ENCODE results near the gene SIVA1.
A peak's percentile ranks its signal among the peaks of the same experiment; 100 is the strongest.

The SIVA1 gene

DNA sequence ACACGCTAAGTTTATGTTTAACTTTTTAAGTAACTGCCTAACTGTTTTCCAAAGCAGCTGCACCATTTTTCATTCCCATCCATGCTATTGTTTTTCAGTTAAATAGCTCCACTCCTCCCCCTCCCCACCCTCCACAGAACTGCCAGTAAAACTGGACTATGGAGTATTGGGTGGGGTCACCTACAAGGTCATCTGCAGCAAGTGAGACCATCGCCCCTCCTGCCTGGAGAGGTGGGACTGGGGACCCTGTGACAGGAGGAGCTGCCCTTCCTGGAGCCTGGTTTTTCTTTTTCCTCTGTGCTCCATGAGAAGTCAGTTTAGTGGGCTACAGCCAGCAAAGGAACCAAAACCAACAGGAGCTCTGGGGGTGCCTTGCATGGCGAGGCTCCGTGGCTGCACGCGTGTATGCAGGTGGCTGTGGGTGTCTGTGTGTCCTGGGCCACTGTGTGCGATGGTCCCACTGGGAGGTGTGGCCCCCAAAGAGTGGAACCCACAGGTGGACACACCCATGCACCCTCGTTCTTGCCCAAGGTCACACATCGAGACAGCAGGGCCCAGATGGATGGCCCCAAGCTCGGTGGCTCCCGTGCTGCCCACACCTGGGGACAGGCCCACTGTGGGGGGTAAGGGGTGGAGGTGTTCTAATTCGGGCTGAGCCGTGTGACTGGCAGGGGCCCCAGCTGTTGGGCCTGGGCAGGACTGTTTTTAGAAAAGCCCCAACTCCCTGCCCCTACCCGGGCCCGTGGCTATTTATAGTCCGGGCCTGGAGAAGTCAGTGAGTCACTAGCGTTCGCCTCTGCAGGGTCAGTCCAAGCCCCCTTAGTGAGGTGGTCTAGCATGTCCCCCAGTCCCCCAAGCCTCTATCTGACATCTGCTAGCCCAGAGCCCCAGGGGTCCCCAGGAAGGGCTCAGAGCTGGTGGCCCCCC is 31.2 kb upstream of the SIVA1 start:
- TF ChIP-seq, protein P1, sequence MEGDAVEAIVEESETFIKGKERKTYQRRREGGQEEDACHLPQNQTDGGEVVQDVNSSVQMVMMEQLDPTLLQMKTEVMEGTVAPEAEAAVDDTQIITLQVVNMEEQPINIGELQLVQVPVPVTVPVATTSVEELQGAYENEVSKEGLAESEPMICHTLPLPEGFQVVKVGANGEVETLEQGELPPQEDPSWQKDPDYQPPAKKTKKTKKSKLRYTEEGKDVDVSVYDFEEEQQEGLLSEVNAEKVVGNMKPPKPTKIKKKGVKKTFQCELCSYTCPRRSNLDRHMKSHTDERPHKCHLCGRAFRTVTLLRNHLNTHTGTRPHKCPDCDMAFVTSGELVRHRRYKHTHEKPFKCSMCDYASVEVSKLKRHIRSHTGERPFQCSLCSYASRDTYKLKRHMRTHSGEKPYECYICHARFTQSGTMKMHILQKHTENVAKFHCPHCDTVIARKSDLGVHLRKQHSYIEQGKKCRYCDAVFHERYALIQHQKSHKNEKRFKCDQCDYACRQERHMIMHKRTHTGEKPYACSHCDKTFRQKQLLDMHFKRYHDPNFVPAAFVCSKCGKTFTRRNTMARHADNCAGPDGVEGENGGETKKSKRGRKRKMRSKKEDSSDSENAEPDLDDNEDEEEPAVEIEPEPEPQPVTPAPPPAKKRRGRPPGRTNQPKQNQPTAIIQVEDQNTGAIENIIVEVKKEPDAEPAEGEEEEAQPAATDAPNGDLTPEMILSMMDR (IDR thresholded peaks at IDR 0.05; ENCODE audit: insufficient read depth, low read depth, low read length, missing control alignments): no peak
- DNase-seq (ENCODE audit: low read depth): no peak
- H3K4me3 ChIP-seq (ENCODE audit: low read length): no peak overlapping the region

DNA sequence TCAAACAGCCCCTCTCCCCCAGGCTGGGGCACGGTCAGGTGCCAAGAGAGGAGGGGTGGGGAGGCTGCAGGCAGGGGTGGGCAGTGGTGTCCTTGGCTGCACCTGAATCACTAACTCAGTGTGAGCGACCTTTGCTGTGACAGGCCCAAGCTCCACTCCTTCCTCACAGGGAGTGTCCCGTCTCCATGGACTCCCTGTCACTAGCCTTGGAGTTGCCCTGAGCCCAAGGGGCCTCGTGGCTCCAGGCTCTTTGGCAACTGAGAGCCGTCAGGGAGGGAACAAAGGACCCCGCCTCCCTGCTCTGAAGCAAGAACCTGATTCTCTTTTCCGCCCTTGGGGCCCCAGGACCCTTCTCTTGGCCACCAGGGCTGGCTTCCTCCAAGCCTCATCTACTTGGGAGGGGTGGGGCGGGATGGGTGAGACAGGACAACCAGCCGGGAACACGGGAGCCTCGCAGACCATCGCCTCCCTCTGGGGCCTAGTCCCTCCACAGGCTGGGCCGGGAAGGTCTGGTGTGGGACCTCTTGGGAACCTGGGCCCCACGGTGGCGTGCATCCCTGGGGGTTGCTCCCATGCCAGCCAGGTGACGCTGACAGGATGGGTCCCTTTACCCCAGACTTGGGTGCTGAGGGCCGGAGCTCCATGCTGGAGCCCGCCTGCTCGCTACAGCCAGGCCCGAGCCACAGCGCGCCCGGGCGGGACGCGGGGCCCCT is 29.9 kb upstream of the SIVA1 start:
- TF ChIP-seq, protein P1 (IDR thresholded peaks at IDR 0.05; ENCODE audit: insufficient read depth, low read depth, low read length, missing control alignments): no peak
- no peak for DNase-seq (ENCODE audit: low read depth)
- no peak overlapping the region for H3K4me3 ChIP-seq (ENCODE audit: low read length)

DNA sequence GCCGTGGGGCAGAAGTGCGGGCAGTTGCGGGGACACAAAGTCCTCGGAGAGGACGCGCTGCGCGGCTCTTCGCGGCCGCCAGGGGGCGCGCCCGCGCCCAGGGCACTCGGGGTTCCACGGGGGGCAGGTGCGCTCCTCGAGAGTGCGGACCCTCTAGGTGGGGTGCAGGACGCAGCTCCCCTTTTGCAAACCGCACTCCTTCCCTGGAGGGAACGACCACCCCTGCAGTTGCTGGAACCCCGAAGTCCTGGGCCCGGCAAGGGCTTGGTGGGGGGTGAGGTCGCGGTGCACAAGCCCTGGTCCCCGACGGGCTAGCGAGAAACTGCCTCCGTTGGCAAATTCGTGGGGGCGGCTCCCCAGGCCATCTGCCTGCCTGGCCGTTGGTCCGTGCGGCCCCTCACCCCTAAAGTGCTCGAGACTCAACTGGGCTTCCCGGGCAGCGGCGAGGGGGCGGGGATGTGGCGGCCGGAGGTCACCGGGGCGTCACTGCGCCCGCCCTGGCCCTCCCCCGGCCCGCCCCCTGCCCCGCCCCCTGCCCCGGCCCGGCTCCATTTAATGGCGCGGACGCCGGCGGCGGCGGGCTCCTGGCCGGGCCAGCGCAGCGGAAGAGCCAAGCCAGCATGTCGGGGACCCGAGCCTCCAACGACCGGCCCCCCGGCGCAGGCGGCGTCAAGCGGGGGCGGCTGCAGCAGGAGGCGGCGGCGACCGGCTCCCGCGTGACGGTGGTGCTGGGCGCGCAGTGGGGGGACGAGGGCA is 29.1 kb upstream of the SIVA1 start, which contains the start of gene ADSS1:
ADSS1 (plus strand) TSS at position 579 of the 756 bp plus-strand sequence; CDS start at position 621, 42 bp downstream.
- TF ChIP-seq, protein P1 (IDR thresholded peaks at IDR 0.05; ENCODE audit: insufficient read depth, low read depth, low read length, missing control alignments): peak; percentile 54
- H3K4me3 ChIP-seq (ENCODE audit: low read length): peak within 1 kb of the TSS; percentile 51
- peak; percentile 49 for DNase-seq (ENCODE audit: low read depth)

DNA sequence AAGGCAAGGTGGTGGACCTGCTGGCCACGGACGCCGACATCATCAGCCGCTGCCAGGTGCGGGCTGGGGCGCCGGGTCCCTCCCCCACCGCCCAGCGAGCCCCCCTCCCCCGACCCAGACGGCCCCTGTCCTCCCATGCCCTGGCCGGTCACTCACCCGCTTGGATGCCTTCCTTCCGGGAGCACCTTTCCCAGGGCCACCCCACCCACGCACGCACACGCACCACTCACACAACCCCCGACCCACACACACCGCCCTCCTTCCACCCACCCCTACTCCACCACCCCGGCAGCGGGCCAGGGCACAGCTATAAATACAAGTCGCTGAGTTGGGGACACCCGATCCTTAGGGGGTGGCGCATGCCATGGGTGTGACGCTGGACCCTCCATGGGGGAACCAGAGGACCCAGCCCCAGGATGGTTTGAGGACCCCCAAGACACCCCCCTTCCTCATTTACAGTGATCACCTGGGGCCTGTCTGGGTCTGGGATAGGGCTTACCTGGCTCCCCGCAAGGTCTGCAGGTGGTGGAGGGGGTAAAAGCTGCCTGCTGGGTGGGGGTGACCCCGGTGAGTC is 28.5 kb upstream of the SIVA1 start:
- DNase-seq (ENCODE audit: low read depth): no peak
- H3K4me3 ChIP-seq (ENCODE audit: low read length): peak overlapping the region; percentile 51
- TF ChIP-seq, protein P1 (IDR thresholded peaks at IDR 0.05; ENCODE audit: insufficient read depth, low read depth, low read length, missing control alignments): no peak

DNA sequence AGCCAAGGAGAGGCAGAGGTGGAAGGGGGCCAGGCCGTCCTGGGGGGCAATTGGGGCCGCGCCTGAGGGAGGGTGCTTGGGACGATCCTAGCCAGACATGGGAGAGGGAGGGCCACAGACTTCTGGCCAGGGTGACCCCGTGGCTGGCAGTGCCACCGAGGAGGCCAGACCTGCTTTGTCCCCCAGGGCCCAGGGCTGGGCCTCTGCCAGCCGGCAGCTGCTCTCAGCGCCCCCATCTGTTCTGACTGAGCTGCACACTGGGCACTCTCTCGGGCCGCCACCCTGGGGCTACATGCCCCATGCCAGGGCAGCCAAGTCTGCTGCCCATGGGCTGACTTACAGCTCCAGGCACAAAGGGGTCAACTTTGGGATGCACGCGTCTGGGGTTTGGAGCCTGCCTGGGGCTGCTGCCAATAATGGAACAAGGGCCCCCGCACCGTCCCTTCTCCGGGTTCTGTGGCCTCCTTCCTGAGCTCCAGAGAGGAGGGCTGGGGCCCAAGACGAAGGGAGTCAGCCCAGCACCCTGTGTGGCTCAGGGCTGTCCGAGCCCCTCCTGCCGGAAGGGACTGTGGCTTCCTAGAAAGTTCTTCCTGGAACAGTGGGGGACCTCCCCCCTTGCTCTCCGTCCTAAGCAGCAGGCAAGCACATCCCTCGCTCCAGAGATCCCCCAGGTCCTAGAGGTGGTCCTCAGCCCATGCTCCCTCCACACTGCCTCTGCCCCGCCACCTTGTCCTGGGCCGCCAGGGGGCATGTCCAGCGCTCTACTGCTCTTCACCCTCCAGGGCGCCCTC is 27.8 kb upstream of the SIVA1 start:
- TF ChIP-seq, protein P1 (IDR thresholded peaks at IDR 0.05; ENCODE audit: insufficient read depth, low read depth, low read length, missing control alignments): peak; percentile 20
- peak overlapping the region; percentile 51 for H3K4me3 ChIP-seq (ENCODE audit: low read length)
- DNase-seq (ENCODE audit: low read depth): no peak

Measured in epithelial cell of esophagus (primary cell).